Ammon's horn (tissue), 1 donor: ENCODE data around the gene SPATA45.
"Not testable (repeated sequence)": the region's sequence is repeated elsewhere in the genome, so short reads cannot be mapped to it uniquely, and the experiment has no call there.

Experiments used
- DNase-seq: peaks from one replicate; pipeline ENCODE4 v3.0.0-alpha.2; 2016; ENCODE audit warnings: low spot score

SPATA45 gene

GRCh38 chr1:212847549-212847948 lies at the start of gene SPATA45:
Gene SPATA45, minus strand, starts transcription at chr1:212847649. Its CDS starts 11,500 bp downstream, at chr1:212836149.
- DNase-seq: no peak

GRCh38 chr1:212892108-212892507 lies 44.7 kb upstream of the SPATA45 start:
- DNase-seq: no peak

- DNase-seq: no peak
Measured at GRCh38 chr1:212884592-212884991, 37.1 kb upstream of the SPATA45 start.

- DNase-seq: no peak
Measured at GRCh38 chr1:212879947-212880690, 32.7 kb upstream of the SPATA45 start.

- DNase-seq: no peak
Measured at GRCh38 chr1:212878418-212878817, 31.0 kb upstream of the SPATA45 start.

GRCh38 chr1:212873518-212873917 lies 26.1 kb upstream of the SPATA45 start:
- no peak for DNase-seq

GRCh38 chr1:212871976-212872375 lies 24.5 kb upstream of the SPATA45 start:
- no peak for DNase-seq

- DNase-seq: no peak
Measured at GRCh38 chr1:212867192-212867591, 19.7 kb upstream of the SPATA45 start.

GRCh38 chr1:212864201-212864600 lies 16.8 kb upstream of the SPATA45 start:
- DNase-seq: peak; percentile 23

- not testable (repeated sequence) for DNase-seq
Measured at GRCh38 chr1:212863345-212863744, 15.9 kb upstream of the SPATA45 start.

- no peak for DNase-seq
Measured at GRCh38 chr1:212862111-212862690, 14.8 kb upstream of the SPATA45 start.

- no peak for DNase-seq
Measured at GRCh38 chr1:212860713-212861581, 13.5 kb upstream of the SPATA45 start.

GRCh38 chr1:212858461-212859265 lies 11.2 kb upstream of the SPATA45 start:
- peak; percentile 40 for DNase-seq

- peak; percentile 98 for DNase-seq
Measured at GRCh38 chr1:212857992-212858460, 10.6 kb upstream of the SPATA45 start, which contains the start of gene FLVCR1. Gene FLVCR1, plus strand, starts transcription at chr1:212858275. Its CDS starts 178 bp downstream, at chr1:212858453.

- no peak for DNase-seq
Measured at GRCh38 chr1:212856755-212857154, 9.3 kb upstream of the SPATA45 start.

GRCh38 chr1:212853658-212854057 lies 6.2 kb upstream of the SPATA45 start:
- no peak for DNase-seq

GRCh38 chr1:212852105-212852688 lies 4.7 kb upstream of the SPATA45 start:
- no peak for DNase-seq

- DNase-seq: not testable (repeated sequence)
Measured at GRCh38 chr1:212844521-212844920, 2.9 kb downstream of the SPATA45 start.

- no peak for DNase-seq
Measured at GRCh38 chr1:212838145-212838544, 9.3 kb downstream of the SPATA45 start.

GRCh38 chr1:212833211-212834207 lies 13.9 kb downstream of the SPATA45 start:
- not testable (repeated sequence) for DNase-seq
